ENCODE measurements around the gene RHBDD3. TPM values are rescaled to one million over a fixed set of nuclear protein-coding genes. Genes with fewer than 3 reads are reported as not detected.
"Not testable (repeated sequence)": the region's sequence is repeated elsewhere in the genome, so short reads cannot be mapped to it uniquely, and the experiment has no call there.

Gene RHBDD3
- total RNA-seq, 1 experiment from 2014 or later, result 49.6 TPM

DNA sequence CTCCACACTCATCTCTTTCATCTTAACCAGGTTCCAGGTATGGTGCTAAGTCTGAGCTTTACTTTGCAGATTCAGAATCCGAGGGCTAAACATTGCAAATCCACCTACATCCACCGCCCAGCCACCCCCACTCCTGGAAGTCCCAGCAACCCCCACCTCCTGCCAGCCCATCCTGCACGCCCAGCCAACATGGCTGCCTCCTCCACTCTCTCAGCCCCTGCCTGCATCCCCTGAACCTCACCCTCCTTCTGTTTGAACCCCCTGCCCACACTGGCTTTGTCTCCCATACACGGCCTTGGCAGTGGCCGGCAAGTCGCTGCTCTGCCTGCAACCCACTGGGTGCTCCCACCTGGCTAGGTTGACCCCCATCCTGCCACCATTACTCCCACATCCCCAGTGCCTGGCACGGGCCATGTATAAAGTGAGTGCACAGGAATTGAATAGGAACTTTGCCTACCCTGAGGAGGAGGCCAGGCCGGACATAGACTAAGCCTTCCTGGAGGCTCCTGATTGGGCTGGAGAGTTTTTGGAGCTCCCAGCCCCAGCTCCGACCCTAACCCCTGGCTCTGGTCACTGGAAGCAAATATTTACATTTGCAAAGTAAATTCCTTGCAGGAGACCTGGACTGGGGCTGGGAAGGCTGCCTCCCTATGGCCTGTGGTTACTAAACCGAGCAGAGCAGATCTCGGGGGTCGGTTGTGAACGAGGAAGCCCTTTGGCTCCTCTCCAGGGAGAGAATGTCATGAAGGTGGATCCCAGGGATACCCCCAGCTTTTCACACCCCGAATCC lies 47.7 kb downstream of the RHBDD3 start:
- in situ Hi-C loops (cut with HindIII; ENCODE audit: low pct_unique_long_range_greater_than_20kb, low sequenced_read_pairs) (no loop called here), intact Hi-C loops (cut with micrococcal nuclease; ENCODE audit: unreplicated experiment) (no loop called here)
- BruUV-seq (replicated peaks), result no TSS peak
- DNase-seq (ENCODE audit: low read depth, low spot score) (no peak), ATAC-seq (no peak)
- Histone ChIP-seq H3K27ac (ENCODE audit: low read length) (no peak overlapping the region), H3K9me3 (ENCODE audit: control insufficient read depth, insufficient read depth, low read depth, low read length) (no peaks in the 10 kb centered on the region), H3K4me3 (ENCODE audit: low read depth in 2 of 2, low read length in 2 of 2) (no peak overlapping the region), H3K27me3 (ENCODE audit: control insufficient read depth, insufficient read depth, low read length) (no peaks in the 10 kb centered on the region), H3K36me3 (ENCODE audit: control insufficient read depth, insufficient read depth, low read length) (no peaks in the 10 kb centered on the region), H3K4me1 (ENCODE audit: control insufficient read depth, insufficient read depth, low read length) (peaks cover 8% of the 10 kb centered on the region)
- CTCF ChIA-PET, result no interaction called here
- TF ChIP-seq TCF7L2 (IDR thresholded peaks at IDR 0.05; ENCODE audit: low read depth, low read length) (no peak), SIN3A (IDR thresholded peaks at IDR 0.05; ENCODE audit: borderline replicate concordance, insufficient read depth, low read depth, low read length) (no peak), POLR2AphosphoS5 (IDR thresholded peaks at IDR 0.05; ENCODE audit: low read depth, low read length) (no peak)
- TF ChIP-seq, protein P1, sequence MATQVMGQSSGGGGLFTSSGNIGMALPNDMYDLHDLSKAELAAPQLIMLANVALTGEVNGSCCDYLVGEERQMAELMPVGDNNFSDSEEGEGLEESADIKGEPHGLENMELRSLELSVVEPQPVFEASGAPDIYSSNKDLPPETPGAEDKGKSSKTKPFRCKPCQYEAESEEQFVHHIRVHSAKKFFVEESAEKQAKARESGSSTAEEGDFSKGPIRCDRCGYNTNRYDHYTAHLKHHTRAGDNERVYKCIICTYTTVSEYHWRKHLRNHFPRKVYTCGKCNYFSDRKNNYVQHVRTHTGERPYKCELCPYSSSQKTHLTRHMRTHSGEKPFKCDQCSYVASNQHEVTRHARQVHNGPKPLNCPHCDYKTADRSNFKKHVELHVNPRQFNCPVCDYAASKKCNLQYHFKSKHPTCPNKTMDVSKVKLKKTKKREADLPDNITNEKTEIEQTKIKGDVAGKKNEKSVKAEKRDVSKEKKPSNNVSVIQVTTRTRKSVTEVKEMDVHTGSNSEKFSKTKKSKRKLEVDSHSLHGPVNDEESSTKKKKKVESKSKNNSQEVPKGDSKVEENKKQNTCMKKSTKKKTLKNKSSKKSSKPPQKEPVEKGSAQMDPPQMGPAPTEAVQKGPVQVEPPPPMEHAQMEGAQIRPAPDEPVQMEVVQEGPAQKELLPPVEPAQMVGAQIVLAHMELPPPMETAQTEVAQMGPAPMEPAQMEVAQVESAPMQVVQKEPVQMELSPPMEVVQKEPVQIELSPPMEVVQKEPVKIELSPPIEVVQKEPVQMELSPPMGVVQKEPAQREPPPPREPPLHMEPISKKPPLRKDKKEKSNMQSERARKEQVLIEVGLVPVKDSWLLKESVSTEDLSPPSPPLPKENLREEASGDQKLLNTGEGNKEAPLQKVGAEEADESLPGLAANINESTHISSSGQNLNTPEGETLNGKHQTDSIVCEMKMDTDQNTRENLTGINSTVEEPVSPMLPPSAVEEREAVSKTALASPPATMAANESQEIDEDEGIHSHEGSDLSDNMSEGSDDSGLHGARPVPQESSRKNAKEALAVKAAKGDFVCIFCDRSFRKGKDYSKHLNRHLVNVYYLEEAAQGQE (IDR thresholded peaks at IDR 0.05; ENCODE audit: insufficient read depth in 1 of 2, low read depth in 2 of 2, low read length in 1 of 2), result no peak
- TF ChIP-seq, protein P2, sequence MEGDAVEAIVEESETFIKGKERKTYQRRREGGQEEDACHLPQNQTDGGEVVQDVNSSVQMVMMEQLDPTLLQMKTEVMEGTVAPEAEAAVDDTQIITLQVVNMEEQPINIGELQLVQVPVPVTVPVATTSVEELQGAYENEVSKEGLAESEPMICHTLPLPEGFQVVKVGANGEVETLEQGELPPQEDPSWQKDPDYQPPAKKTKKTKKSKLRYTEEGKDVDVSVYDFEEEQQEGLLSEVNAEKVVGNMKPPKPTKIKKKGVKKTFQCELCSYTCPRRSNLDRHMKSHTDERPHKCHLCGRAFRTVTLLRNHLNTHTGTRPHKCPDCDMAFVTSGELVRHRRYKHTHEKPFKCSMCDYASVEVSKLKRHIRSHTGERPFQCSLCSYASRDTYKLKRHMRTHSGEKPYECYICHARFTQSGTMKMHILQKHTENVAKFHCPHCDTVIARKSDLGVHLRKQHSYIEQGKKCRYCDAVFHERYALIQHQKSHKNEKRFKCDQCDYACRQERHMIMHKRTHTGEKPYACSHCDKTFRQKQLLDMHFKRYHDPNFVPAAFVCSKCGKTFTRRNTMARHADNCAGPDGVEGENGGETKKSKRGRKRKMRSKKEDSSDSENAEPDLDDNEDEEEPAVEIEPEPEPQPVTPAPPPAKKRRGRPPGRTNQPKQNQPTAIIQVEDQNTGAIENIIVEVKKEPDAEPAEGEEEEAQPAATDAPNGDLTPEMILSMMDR (IDR thresholded peaks at IDR 0.05), result no peak
- POLR2A ChIA-PET, result interaction anchor here (0.7 kb wide), 1 partner anchor 103 kb away, joined by 12 read pairs; no protein-coding TSS in a partner anchor

DNA sequence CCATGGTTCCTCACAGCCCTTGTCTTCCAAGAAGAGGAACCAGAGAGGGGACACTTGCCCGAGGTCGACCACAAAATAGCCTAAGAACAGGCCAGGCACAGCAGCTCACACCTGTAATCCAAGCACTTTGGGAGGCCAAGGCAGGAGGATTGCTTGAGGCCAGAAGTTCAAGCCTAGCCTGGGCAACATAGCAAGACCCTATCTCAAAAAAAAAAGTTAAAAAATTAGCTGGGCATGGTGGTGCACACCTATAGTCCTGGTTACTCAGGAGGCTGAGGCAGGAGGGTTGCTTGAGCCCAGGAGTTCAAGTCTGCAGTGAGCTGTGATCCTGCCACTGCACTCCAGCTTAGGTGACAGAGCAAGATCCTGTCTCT lies 48.4 kb downstream of the RHBDD3 start:
- POLR2A ChIA-PET; CTCF ChIA-PET; H3K4me1 ChIP-seq (ENCODE audit: control insufficient read depth, insufficient read depth, low read length): not testable (repeated sequence)

DNA sequence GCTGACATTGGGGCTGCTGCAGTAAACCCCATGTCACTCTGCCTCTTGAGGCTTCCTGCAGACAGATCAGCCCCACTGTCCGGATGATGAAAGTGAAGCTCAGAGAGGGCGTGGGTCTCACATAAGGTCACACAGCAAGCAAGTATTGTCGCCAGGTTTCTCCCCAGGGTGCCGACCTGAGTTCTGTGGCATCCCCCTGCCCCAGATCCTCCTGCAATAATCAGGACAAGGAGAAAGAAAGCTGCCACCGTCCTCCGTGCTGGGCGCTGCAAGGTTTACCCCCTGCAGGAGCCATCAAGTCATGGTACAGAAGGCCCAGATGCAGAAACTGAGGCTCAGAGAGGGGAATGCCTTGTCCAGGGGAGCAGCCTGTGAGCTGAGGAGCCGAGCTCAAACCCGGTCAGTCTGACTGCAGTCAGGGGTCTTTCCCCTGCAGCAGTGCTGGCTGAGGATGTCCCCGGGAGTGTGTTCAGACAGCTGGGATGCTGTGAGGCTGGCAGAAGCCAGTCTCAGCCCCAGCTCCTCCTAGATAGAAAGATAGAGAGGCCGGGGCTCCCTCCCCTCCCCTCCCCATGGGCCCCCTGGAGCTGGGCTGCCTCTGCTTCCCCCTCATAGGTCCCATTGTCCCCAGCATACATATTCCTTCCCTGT lies 48.9 kb downstream of the RHBDD3 start:
- Histone ChIP-seq H3K27me3 (ENCODE audit: control insufficient read depth, insufficient read depth, low read length) (no peaks in the 10 kb centered on the region), H3K9me3 (ENCODE audit: control insufficient read depth, insufficient read depth, low read depth, low read length) (no peaks in the 10 kb centered on the region), H3K4me1 (ENCODE audit: control insufficient read depth, insufficient read depth, low read length) (peaks cover 8% of the 10 kb centered on the region), H3K27ac (ENCODE audit: low read length) (no peak overlapping the region), H3K4me3 (ENCODE audit: low read depth in 2 of 2, low read length in 2 of 2) (no peak overlapping the region), H3K36me3 (ENCODE audit: control insufficient read depth, insufficient read depth, low read length) (no peaks in the 10 kb centered on the region)
- ChIA-PET POLR2A (interaction anchor here (0.5 to 0.6 kb wide), 2 partner anchors 11 to 96 kb away, joined by 4 to 12 read pairs; no protein-coding TSS in a partner anchor), CTCF (no interaction called here)
- intact Hi-C loops (cut with micrococcal nuclease; ENCODE audit: unreplicated experiment), result no loop called here
- DNase-seq (ENCODE audit: low read depth, low spot score), result no peak
- ATAC-seq, result no peak
- BruUV-seq (replicated peaks), result no TSS peak
- in situ Hi-C loops (cut with HindIII; ENCODE audit: low pct_unique_long_range_greater_than_20kb, low sequenced_read_pairs), result no loop called here
- TF ChIP-seq, protein P2 (IDR thresholded peaks at IDR 0.05), result no peak
- no peak for TF ChIP-seq TCF7L2 (IDR thresholded peaks at IDR 0.05; ENCODE audit: low read depth, low read length)
- no peak for TF ChIP-seq POLR2AphosphoS5 (IDR thresholded peaks at IDR 0.05; ENCODE audit: low read depth, low read length)
- TF ChIP-seq, protein P1 (IDR thresholded peaks at IDR 0.05; ENCODE audit: insufficient read depth in 1 of 2, low read depth in 2 of 2, low read length in 1 of 2), result no peak
- no peak for TF ChIP-seq SIN3A (IDR thresholded peaks at IDR 0.05; ENCODE audit: borderline replicate concordance, insufficient read depth, low read depth, low read length)

More for the DNA sequence above, 48.4 kb downstream of the RHBDD3 start:
- in situ Hi-C loops (cut with HindIII; ENCODE audit: low pct_unique_long_range_greater_than_20kb, low sequenced_read_pairs); H3K27me3 ChIP-seq (ENCODE audit: control insufficient read depth, insufficient read depth, low read length); BruUV-seq (replicated peaks); ATAC-seq; H3K36me3 ChIP-seq (ENCODE audit: control insufficient read depth, insufficient read depth, low read length); H3K9me3 ChIP-seq (ENCODE audit: control insufficient read depth, insufficient read depth, low read depth, low read length); H3K4me3 ChIP-seq (ENCODE audit: low read depth in 2 of 2, low read length in 2 of 2); intact Hi-C loops (cut with micrococcal nuclease; ENCODE audit: unreplicated experiment); DNase-seq (ENCODE audit: low read depth, low spot score); H3K27ac ChIP-seq (ENCODE audit: low read length): not testable (repeated sequence)

Data from Panc1 (cell line).